K562 (cell line): Measurements from ENCODE around the gene CD84. TPM values are rescaled to one million over a fixed set of nuclear protein-coding genes. Genes with fewer than 3 reads are reported as not detected.

Source experiments
- ATF3 ChIP-seq, 2 experiments: fragments of 450-650 bp in 1 of 2; sonication (generic) in 1 of 2; formaldehyde crosslinking in 1 of 2; IDR thresholded peaks in 1 of 2; conservative IDR thresholded peaks in 1 of 2; 2 replicates each; pipeline versions ENCODE4 v1.6.1 to v1.8.1; 2016 to 2023; ENCODE audit warnings: mild to moderate bottlenecking in 2 of 2, moderate library complexity in 2 of 2, inconsistent platforms in 1 of 2, missing genetic modification reagents in 1 of 2
- CTCFL ChIP-seq: IDR thresholded peaks from 2 replicates; pipeline ENCODE4 v1.6.1; 2011; ENCODE audit warnings: borderline replicate concordance, low read depth, mild to moderate bottlenecking, moderate library complexity, low read length; ENCODE audit not compliant: insufficient read depth, poor library complexity, severe bottlenecking
- ELF1 ChIP-seq: fragments of 200-800 bp; sonication (Bioruptor generic); IDR thresholded peaks from 2 replicates; pipeline ENCODE4 v1.6.1; 2016; ENCODE audit warnings: missing genetic modification characterization, missing compliant biosample characterization
- EP300 ChIP-seq: IDR thresholded peaks from 2 replicates; pipeline ENCODE4 v1.6.1; 2012; ENCODE audit warnings: low read length, improper control_type of control experiment
- ID3 ChIP-seq, 2 experiments: fragments of 250-450 bp in 1 of 2; fragments of 450-650 bp in 1 of 2; sonication (Bioruptor Pico) in 1 of 2; IDR thresholded peaks; 2 replicates each; pipeline versions ENCODE4 v1.6.1 to v1.8.0; 2016 to 2021; ENCODE audit warnings: mild to moderate bottlenecking in 2 of 2, moderate library complexity in 2 of 2, missing compliant biosample characterization in 1 of 2, missing genetic modification characterization in 1 of 2
- JUN ChIP-seq, 2 experiments: sonication (generic) in 1 of 2; formaldehyde crosslinking in 1 of 2; IDR thresholded peaks; 2 replicates each; pipeline versions ENCODE4 v1.6.1 to v1.8.0; 2012 to 2022; ENCODE audit warnings: borderline replicate concordance in 2 of 2, mild to moderate bottlenecking in 2 of 2, improper control_type of control experiment in 1 of 2, low read depth in 1 of 2, low read length in 1 of 2, missing genetic modification reagents in 1 of 2
- KDM1A ChIP-seq, 2 experiments: fragments of 450-650 bp; IDR thresholded peaks; 2 replicates each; pipeline ENCODE4 v1.6.1; 2016; ENCODE audit warnings: mild to moderate bottlenecking in 2 of 2
- LARP7 ChIP-seq: fragments of 450-650 bp; IDR thresholded peaks from 2 replicates; pipeline ENCODE4 v1.6.1; 2016
- MAFF ChIP-seq: IDR thresholded peaks from 2 replicates; pipeline ENCODE4 v1.6.1; 2012; ENCODE audit warnings: low read length, improper control_type of control experiment
- RCOR1 ChIP-seq, 2 experiments: IDR thresholded peaks; 2 replicates each; pipeline ENCODE4 v1.6.1; 2012; ENCODE audit warnings: low read depth in 2 of 2, low read length in 2 of 2, borderline replicate concordance in 1 of 2, improper control_type of control experiment in 1 of 2
- SMC3 ChIP-seq: conservative IDR thresholded peaks from 2 replicates; pipeline ENCODE4 v1.6.1; 2011; ENCODE audit warnings: low read depth, low read length, improper control_type of control experiment; ENCODE audit not compliant: insufficient read depth
- U2AF2 ChIP-seq: fragments of 200-400 bp; formaldehyde crosslinking; optimal IDR thresholded peaks from 2 replicates; pipeline ENCODE3; 2017; ENCODE audit warnings: low read depth, mild to moderate bottlenecking, low read length
- ZNF165 ChIP-seq: fragments of 250-450 bp; sonication (Bioruptor Pico); IDR thresholded peaks from 2 replicates; pipeline ENCODE4 v1.4.0; 2020; ENCODE audit warnings: borderline replicate concordance
- ZNF384 ChIP-seq: IDR thresholded peaks from 2 replicates; pipeline ENCODE4 v1.6.1; 2012; ENCODE audit warnings: low read depth, low read length, improper control_type of control experiment
- ZNF584 ChIP-seq: fragments of 200-800 bp; sonication (Bioruptor generic); IDR thresholded peaks from 2 replicates; pipeline ENCODE4 v1.6.1; 2016; ENCODE audit warnings: low read depth, mild to moderate bottlenecking, missing genetic modification characterization, missing compliant biosample characterization
- ZNF668 ChIP-seq: fragments of 250-450 bp; sonication (Bioruptor Pico); IDR thresholded peaks from 2 replicates; pipeline ENCODE4 v1.8.0; 2022; ENCODE audit warnings: mild to moderate bottlenecking, inconsistent platforms
- polyA plus RNA-seq, 8 experiments: library from polyadenylated mRNA; depleted of rRNA in 4 of 8; stranded (reverse) in 5 of 8; unstranded in 3 of 8; fragments of >200 nt; fragmentation: Nextera tagmentation in 2 of 8; fragmentation: Illumina TruSeq in 1 of 8; extraction: Ambion mirVana in 2 of 8; extraction: Trizol in 1 of 8; gene quantifications; 2 replicates each; pipeline versions ENCODE4 v1.2.1 to v1.2.3, GENCODE V29; 2011 to 2014; ENCODE audit warnings: inconsistent platforms in 1 of 8, missing spikeins in 1 of 8
- total RNA-seq, 7 experiments: library from RNA; depleted of rRNA in 6 of 7; stranded (reverse); fragments of >200 nt in 6 of 7; fragmentation: Illumina TruSeq in 2 of 7; extraction: Trizol in 2 of 7; gene quantifications; 2 replicates each; pipeline versions ENCODE4 v1.2.1 to v1.2.3, GENCODE V29; 2011 to 2021; ENCODE audit warnings: low replicate concordance in 1 of 7
- TF ChIP-seq, protein P1 (sequence below), 3 experiments: IDR thresholded peaks in 2 of 3; conservative IDR thresholded peaks in 1 of 3; 2 replicates each; pipeline ENCODE4 v1.5.1; 2011 to 2012; ENCODE audit warnings: low read length in 3 of 3, mild to moderate bottlenecking in 3 of 3, control low read depth in 2 of 3, improper control_type of control experiment in 1 of 3, inconsistent platforms in 1 of 3, low read depth in 1 of 3, mixed read lengths in 1 of 3, moderate library complexity in 1 of 3; ENCODE audit not compliant: insufficient read depth in 2 of 3
- TF ChIP-seq, protein P2 (sequence below): fragments of 250-450 bp; sonication (Bioruptor Pico); IDR thresholded peaks from 2 replicates; pipeline ENCODE4 v1.5.0; 2021; ENCODE audit warnings: mild to moderate bottlenecking, moderate library complexity

Gene CD84
- total and polyA plus RNA-seq, 9 of the 15 experiments (the other 6 are each of a cell fraction or from before 2014, with no cell fraction given): 0.82 to 6.8 (median 2.0) TPM

- no peak for TF ChIP-seq ID3 (CRISPR knock-in tag; IDR thresholded peaks at IDR 0.05)
- peak; percentile 55; the same call in 1 of the 2 replicates for TF ChIP-seq ID3 (tag; IDR thresholded peaks at IDR 0.05)
- TF ChIP-seq, protein P1, sequence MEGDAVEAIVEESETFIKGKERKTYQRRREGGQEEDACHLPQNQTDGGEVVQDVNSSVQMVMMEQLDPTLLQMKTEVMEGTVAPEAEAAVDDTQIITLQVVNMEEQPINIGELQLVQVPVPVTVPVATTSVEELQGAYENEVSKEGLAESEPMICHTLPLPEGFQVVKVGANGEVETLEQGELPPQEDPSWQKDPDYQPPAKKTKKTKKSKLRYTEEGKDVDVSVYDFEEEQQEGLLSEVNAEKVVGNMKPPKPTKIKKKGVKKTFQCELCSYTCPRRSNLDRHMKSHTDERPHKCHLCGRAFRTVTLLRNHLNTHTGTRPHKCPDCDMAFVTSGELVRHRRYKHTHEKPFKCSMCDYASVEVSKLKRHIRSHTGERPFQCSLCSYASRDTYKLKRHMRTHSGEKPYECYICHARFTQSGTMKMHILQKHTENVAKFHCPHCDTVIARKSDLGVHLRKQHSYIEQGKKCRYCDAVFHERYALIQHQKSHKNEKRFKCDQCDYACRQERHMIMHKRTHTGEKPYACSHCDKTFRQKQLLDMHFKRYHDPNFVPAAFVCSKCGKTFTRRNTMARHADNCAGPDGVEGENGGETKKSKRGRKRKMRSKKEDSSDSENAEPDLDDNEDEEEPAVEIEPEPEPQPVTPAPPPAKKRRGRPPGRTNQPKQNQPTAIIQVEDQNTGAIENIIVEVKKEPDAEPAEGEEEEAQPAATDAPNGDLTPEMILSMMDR (IDR thresholded peaks at IDR 0.05 in 2 of 3, conservative IDR thresholded peaks at IDR 0.05 in 1 of 3; ENCODE audit: insufficient read depth in 2 of 3, low read depth in 1 of 3, low read length in 3 of 3): peak; percentile 44 to 47 (median 44); a peak in 4 of 6 replicates
- no peak for TF ChIP-seq MAFF
- no peak for TF ChIP-seq JUN (IDR thresholded peaks at IDR 0.05; ENCODE audit: borderline replicate concordance, low read depth, low read length)
- TF ChIP-seq JUN (CRISPR knock-in tag; IDR thresholded peaks at IDR 0.05; ENCODE audit: borderline replicate concordance): no peak
- no peak for TF ChIP-seq SMC3
- TF ChIP-seq U2AF2: no peak
- TF ChIP-seq KDM1A (IDR thresholded peaks at IDR 0.05): no peak
- TF ChIP-seq CTCFL: peak; percentile 91
- peak; percentile 85 for TF ChIP-seq ATF3 (IDR thresholded peaks at IDR 0.05)
- TF ChIP-seq ATF3 (CRISPR knock-in tag; conservative IDR thresholded peaks at IDR 0.05): no peak
- no peak for TF ChIP-seq EP300
- no peak for TF ChIP-seq ELF1 (tag)
- 0 out of 2 replicates have a peak, but pooled peaks have one; percentile 22 for TF ChIP-seq ZNF668
- TF ChIP-seq ZNF165 (CRISPR knock-in tag): no peak
- TF ChIP-seq ZNF384: no peak
- TF ChIP-seq, protein P2, sequence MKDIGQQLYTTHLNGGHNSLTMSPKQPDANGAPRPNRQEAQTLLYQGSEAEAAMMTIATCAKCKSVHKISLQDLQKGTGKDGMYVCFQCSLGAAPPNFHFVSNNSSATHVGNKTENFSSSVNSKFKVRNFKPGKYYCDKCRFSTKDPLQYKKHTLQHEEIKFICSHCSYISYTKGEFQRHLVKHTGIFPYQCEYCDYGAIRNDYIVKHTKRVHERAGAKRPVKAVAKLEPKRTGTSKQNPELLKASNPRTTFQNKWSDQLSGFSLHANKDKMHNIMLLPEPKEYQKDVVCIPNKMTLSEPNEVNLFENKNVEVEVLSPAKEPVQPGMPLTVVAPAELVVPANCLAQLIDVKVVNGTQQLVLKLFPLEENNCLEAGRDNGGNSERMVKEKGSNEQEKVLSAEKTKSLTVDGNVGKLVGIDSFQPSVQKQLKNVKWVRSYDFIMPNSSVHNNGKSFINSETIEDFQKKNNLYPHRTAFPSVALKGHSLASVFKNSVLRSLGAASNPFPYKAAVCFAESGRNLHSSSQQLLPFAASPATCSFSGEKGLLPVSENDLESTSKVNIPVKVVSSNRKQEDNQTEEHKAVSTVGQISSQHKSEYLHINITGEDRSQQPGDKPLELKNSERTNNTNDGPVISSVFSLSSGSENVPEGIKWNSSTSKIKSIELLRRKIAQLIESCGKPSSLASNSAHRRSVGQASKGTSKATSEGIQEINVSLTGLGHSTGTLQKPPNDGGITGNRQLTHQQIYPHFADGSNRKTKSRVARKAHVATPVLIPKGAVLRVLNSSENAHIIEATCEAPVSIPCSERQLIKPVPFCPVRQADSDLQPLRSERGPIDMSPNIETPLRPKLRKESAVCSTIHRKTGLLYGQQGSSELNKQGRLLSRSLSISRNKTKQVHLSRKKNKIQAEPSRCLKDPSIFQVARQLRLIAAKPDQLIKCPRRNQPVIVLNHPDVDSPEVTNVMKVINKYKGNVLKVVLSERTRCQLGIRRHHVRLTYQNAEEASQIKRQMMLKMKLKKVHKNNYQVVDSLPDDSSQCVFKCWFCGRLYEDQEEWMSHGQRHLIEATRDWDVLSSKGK (CRISPR knock-in tag): no peak
- no peak for TF ChIP-seq RCOR1 (IDR thresholded peaks at IDR 0.05; ENCODE audit: borderline replicate concordance in 1 of 2, low read depth in 2 of 2, low read length in 2 of 2)
- peak; percentile 98 for TF ChIP-seq ZNF584 (CRISPR knock-in tag)
- no peak for TF ChIP-seq LARP7
These were observed 28.7 kb downstream of the CD84 start (continued) for GRCh38 chr1:160550572-160551034.
